Left ventricle myocardium inferior (tissue), 1 donor: ENCODE results near the gene MFSD6L. TPM values are rescaled to one million over a fixed set of nuclear protein-coding genes. Genes with fewer than 3 reads are reported as not detected.

ENCODE experiments used
- DNase-seq: peaks from one replicate; pipeline ENCODE4 v3.0.0-alpha.2; 2020
- H3K27ac ChIP-seq: fragments of 200-600 bp; replicated peaks from 2 replicates; pipeline ENCODE4 v1.8.0; 2021
- H3K27me3 ChIP-seq: fragments of 200-600 bp; 2 replicates; pipeline ENCODE4 v1.8.0; 2021; ENCODE audit warnings: low read depth
- H3K36me3 ChIP-seq: fragments of 200-600 bp; 2 replicates; pipeline ENCODE4 v1.8.0; 2021
- H3K4me1 ChIP-seq: fragments of 200-600 bp; 2 replicates; pipeline ENCODE4 v1.8.0; 2021
- H3K4me3 ChIP-seq: fragments of 200-600 bp; 2 replicates; pipeline ENCODE4 v1.8.0; 2021; ENCODE audit warnings: mild to moderate bottlenecking, moderate library complexity
- H3K9me3 ChIP-seq: fragments of 200-600 bp; replicated peaks from 2 replicates; pipeline ENCODE4 v1.8.0; 2021
- intact Hi-C: fragments of 100-400 bp; cut with micrococcal nuclease; formaldehyde crosslinking; loops from one replicate; pipeline ENCODE4 v1.11.0; 2022
- total RNA-seq: library from RNA; stranded (reverse); fragmentation: NEBNext Ultra II Directional; extraction: Animal tissue kit (Norgen Biotek cat#: 25700); gene quantifications from one replicate; pipeline ENCODE4 v1.2.1, GENCODE V29; 2021
- TF ChIP-seq, protein P1 (sequence below): fragments of 200-600 bp; IDR thresholded peaks from 2 replicates; pipeline ENCODE4 v1.8.0; 2021; ENCODE audit warnings: antibody characterized with exemption, mild to moderate bottlenecking, borderline replicate concordance
- donor health status: DM: no; HTN: yes; CAD: no; lungs with severe emphysema.

Gene MFSD6L
- total RNA-seq, 1 donor from 2014 or later, result not detected

DNA sequence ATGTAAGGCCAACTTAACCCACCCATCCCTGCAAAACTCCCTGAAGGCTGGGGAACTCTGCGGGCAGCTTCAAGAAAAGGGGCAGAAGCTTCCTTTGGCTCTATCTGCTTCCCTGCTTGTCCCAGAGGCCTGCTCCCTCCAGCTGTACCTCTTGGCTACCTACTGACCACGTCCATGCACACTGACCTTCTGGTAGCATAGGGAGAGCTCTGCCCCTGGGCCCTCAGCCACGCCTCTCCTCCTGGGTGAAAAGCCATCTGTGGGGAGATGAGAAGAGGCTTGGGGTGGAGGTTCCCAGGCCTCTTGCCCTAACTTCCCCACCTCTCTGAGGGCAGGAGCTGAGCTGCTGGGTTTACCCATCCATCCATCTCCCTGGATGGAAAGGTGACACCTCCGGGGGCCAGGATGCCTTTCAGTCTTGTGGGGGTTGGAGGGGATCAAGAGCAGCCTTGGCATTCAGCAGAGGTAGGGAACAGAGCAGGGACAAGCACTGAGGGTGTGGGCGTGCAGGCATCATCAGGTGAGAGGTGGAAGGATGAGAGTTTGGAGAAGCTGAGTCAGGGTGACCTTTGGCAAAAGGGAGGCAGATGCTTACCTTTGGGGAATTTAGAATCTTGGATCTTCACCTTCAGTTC lies 23.4 kb upstream of the MFSD6L start:
- DNase-seq, result no peak
- Histone ChIP-seq H3K4me3 (no peak overlapping the region), H3K4me1 (no peaks in the 10 kb centered on the region), H3K27me3 (peaks cover 23% of the 10 kb centered on the region), H3K36me3 (peaks cover 5% of the 10 kb centered on the region), H3K9me3 (peaks cover 11% of the 10 kb centered on the region), H3K27ac (no peak overlapping the region)
- TF ChIP-seq, protein P1, sequence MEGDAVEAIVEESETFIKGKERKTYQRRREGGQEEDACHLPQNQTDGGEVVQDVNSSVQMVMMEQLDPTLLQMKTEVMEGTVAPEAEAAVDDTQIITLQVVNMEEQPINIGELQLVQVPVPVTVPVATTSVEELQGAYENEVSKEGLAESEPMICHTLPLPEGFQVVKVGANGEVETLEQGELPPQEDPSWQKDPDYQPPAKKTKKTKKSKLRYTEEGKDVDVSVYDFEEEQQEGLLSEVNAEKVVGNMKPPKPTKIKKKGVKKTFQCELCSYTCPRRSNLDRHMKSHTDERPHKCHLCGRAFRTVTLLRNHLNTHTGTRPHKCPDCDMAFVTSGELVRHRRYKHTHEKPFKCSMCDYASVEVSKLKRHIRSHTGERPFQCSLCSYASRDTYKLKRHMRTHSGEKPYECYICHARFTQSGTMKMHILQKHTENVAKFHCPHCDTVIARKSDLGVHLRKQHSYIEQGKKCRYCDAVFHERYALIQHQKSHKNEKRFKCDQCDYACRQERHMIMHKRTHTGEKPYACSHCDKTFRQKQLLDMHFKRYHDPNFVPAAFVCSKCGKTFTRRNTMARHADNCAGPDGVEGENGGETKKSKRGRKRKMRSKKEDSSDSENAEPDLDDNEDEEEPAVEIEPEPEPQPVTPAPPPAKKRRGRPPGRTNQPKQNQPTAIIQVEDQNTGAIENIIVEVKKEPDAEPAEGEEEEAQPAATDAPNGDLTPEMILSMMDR, result no peak
- intact Hi-C loops, result no loop called here

DNA sequence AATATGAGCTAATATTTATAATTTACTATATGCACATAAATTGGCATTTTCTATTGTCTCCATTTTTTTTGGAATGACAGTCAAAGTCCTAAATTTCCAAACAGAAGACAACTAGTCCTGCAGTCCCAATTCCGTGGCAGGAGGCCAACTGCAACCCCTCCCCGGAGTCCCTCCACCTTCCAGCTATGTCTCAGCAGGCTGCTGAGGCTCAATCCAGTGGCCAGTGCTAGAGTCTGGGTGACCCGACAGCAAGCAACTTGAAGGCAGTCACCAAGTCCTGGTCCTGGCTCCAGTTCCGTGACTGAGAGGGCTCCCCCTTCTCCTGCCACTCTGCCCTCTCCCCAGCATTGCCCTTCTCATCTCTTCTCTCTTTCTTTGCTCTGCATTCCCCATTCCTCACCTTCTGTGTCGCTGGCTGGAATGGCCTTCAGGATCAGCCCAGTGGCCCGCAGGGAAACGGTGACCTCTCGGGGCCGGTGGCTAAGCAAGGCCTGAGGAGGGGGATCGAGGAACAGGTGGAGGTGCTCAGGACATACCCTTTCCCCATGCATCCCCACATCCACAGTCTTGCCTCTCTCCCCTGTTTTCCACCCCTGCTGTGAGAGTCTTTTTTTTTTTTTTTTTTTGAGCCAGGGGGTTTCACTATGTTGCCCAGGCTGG lies 22.4 kb upstream of the MFSD6L start:
- Histone ChIP-seq H3K4me1 (no peaks in the 10 kb centered on the region), H3K36me3 (peaks cover 5% of the 10 kb centered on the region), H3K27ac (no peak overlapping the region), H3K27me3 (peaks cover 23% of the 10 kb centered on the region), H3K4me3 (no peak overlapping the region), H3K9me3 (peaks cover 11% of the 10 kb centered on the region)
- intact Hi-C loops, result no loop called here
- TF ChIP-seq, protein P1, result no peak
- no peak for DNase-seq

DNA sequence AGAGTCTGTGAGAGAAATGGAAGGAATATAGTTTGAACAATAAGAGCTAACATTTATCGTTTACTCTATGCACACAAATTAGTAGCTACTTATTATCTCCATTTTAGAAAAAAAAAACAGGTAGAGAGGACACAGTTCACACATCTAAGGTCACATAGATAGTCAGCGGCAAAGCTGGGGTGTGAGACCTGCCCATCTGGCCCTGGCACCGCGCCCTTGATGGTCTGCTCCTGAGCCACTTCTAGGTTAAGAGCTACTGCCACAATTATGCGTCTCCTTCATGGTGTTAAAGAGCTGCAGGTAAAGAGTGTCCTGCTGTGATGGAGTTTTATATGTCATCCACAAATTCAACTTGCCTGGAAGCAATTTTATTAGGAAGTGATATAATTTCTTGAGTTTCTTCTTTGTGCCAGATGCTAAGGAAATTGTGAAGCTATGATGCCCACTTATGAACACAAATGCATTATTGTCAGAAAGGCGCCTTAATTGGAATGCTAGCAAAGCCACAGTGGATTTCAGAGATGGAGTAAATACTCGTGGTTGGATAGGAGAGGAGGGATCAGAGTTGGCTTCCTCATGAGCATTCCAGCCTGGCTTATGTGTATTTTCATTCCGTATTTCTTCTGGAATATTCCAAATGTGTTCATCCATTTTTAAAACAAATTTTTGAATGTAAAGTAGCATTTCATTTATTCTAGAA lies 21.3 kb upstream of the MFSD6L start:
- Histone ChIP-seq H3K4me1 (no peaks in the 10 kb centered on the region), H3K36me3 (peaks cover 5% of the 10 kb centered on the region), H3K4me3 (no peak overlapping the region), H3K27ac (no peak overlapping the region), H3K27me3 (peaks cover 23% of the 10 kb centered on the region), H3K9me3 (peaks cover 11% of the 10 kb centered on the region)
- no peak for DNase-seq
- intact Hi-C loops, result no loop called here
- TF ChIP-seq, protein P1, result no peak

DNA sequence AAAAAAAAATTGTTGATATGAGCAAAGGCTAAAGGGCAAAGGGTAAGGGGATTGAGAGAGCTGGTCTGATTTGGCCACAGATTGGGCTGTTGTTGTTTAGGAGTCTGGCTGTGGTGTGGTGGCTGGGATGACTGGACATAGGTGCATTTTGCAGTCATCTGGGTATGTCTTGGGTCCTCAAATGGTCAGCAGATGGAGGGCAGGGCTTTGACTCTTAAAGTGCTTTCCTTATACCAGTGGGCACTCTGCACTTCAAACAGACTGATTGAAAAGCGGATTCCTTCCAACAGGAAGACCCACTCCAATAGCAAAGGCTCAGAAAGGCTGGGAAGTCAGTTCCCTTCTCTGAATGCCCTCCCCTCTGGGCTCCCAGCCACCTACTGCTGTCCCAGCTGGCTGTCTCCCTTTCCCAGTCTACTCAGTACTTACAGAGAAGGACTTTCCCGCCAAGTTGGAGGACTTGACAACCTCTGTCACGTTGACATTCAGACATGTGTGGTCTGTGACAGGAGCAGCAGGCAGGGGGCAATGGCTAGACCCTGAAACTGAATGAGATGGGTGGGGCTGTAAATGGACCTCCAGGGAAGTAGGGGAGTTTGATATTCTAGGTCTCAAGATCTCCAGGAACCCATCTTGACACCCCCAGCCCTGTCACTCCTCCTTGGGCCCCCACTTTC lies 19.6 kb upstream of the MFSD6L start:
- Histone ChIP-seq H3K4me1 (no peaks in the 10 kb centered on the region), H3K27me3 (peaks cover 26% of the 10 kb centered on the region), H3K4me3 (no peak overlapping the region), H3K36me3 (no peaks in the 10 kb centered on the region), H3K27ac (no peak overlapping the region), H3K9me3 (no peaks in the 10 kb centered on the region)
- intact Hi-C loops, result no loop called here
- DNase-seq, result no peak
- TF ChIP-seq, protein P1, result no peak

DNA sequence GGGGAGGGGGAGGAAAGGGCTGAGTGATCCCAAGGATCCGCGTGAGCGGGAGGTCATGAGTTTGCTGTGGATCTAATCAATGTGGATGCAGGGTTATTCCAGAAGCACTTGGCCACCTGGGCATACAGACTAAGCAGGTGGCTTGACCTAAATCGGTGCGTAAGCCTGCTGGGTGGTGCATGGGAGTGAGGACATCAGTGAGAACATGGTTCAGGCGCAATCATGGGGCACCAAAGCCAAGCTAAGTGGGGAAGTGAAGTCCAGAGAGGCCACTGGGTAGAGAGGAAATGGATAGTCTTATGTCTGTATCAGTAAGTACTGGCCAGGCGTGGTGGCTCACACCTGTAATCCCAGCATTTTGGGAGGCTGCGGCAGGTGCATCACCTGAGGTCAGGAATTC lies 18.9 kb upstream of the MFSD6L start:
- intact Hi-C loops, result no loop called here
- TF ChIP-seq, protein P1, result no peak
- no peak for DNase-seq
- peaks cover 4% of the 10 kb centered on the region for H3K9me3 ChIP-seq
- no peak overlapping the region for H3K27ac ChIP-seq
- H3K4me3 ChIP-seq, result no peak overlapping the region
- no peaks in the 10 kb centered on the region for H3K4me1 ChIP-seq
- peaks cover 19% of the 10 kb centered on the region for H3K27me3 ChIP-seq
- H3K36me3 ChIP-seq, result no peaks in the 10 kb centered on the region
